ENCODE data around the gene CBLL1. TPM values are rescaled to one million over a fixed set of nuclear protein-coding genes. Genes with fewer than 3 reads are reported as not detected.
A peak's percentile ranks its signal among the peaks of the same experiment; 100 is the strongest.

The CBLL1 gene
- total RNA-seq, 1 experiment from 2014 or later: 35.0 TPM

- TF ChIP-seq CBX3 (IDR thresholded peaks at IDR 0.05; ENCODE audit: low read depth) (peak; percentile 25; the same call in 1 of the 2 replicates), RAD21 (IDR thresholded peaks at IDR 0.05; ENCODE audit: low read depth) (peak; percentile 63), YY1 (IDR thresholded peaks at IDR 0.05; ENCODE audit: extremely low read depth, insufficient replicate concordance, low read depth, low read length) (peak; percentile 84), ZFX (IDR thresholded peaks at IDR 0.05) (peak; percentile 96), TCF7L2 (IDR thresholded peaks at IDR 0.05; ENCODE audit: borderline replicate concordance, extremely low read depth, insufficient read depth, insufficient read length) (no peak), EZH2 (IDR thresholded peaks at IDR 0.05) (no peak), SIN3A (IDR thresholded peaks at IDR 0.05; ENCODE audit: low read depth) (peak; percentile 89)
Measured at GRCh38 chr7:107743567-107744344, at the start of gene CBLL1 (continued).

GRCh38 chr7:107694386-107694785, 49.6 kb upstream of the CBLL1 start:
- Histone ChIP-seq H3K4me2 (ENCODE audit: low read length) (no peak overlapping the region), H3K9me2 (ENCODE audit: insufficient read depth) (no peaks in the 10 kb centered on the region), H3K9ac (ENCODE audit: low read length) (no peak overlapping the region), H4K20me1 (ENCODE audit: insufficient read depth) (no peaks in the 10 kb centered on the region), H3K9me3 (ENCODE audit: control insufficient read depth in 1 of 2, insufficient read depth in 1 of 2, low read depth in 1 of 2, low read length in 2 of 2) (no peaks in the 10 kb centered on the region), H2AFZ (ENCODE audit: low read depth, low read length, poor library complexity, severe bottlenecking) (no peak overlapping the region), H3K4me3 (replicated peaks in 1 of 2; ENCODE audit: low read depth in 1 of 2, low read length in 2 of 2) (no peak overlapping the region), H3K79me2 (ENCODE audit: insufficient read depth, low read length) (no peaks in the 10 kb centered on the region), H3K27me3 (ENCODE audit: insufficient read depth, low read length) (no peaks in the 10 kb centered on the region), H3K4me1 (ENCODE audit: control insufficient read depth in 1 of 2, insufficient read depth in 2 of 2, low read length in 2 of 2) (no peaks in the 10 kb centered on the region), H3K36me3 (ENCODE audit: control insufficient read depth in 1 of 2, insufficient read depth in 2 of 2, low read length in 2 of 2) (no peaks in the 10 kb centered on the region), H3K27ac (ENCODE audit: low read depth, low read length) (no peak overlapping the region)
- RAD21 ChIA-PET (ENCODE audit: low non-redundant PET in 1 of 2, low total read pairs in 2 of 2, uncharacterized antibody in 2 of 2, unreplicated experiment in 2 of 2): no interaction called here
- ATAC-seq (no peak), DNase-seq (ENCODE audit: low read depth, low spot score) (no peak)
- POLR2A ChIA-PET: no interaction called here
- CTCF ChIA-PET: no interaction called here
- no TSS peak for BruUV-seq (replicated peaks)
- intact Hi-C loops (cut with micrococcal nuclease): no loop called here
- no peak for TF ChIP-seq SIN3A (IDR thresholded peaks at IDR 0.05; ENCODE audit: low read depth)
- TF ChIP-seq YY1 (IDR thresholded peaks at IDR 0.05; ENCODE audit: extremely low read depth, insufficient replicate concordance, low read depth, low read length): no peak
- TF ChIP-seq EZH2 (IDR thresholded peaks at IDR 0.05): no peak
